ENCODE measurements around the gene ANKRD27.

ANKRD27 gene

GRCh38 chr19:32614916-32615315 lies 60.1 kb downstream of the ANKRD27 start:
- H3K36me3 ChIP-seq (ENCODE audit: control insufficient read depth, low read length) = peaks cover 36% of the 10 kb centered on the region
- no peaks in the 10 kb centered on the region for H3K9me2 ChIP-seq (replicated peaks; ENCODE audit: control insufficient read depth, low read length)

GRCh38 chr19:32613008-32613407 lies 62.0 kb downstream of the ANKRD27 start:
- TF ChIP-seq CTCF (IDR thresholded peaks at IDR 0.05; ENCODE audit: low read depth, low read length, poor library complexity, severe bottlenecking) (no peak), EZH2phosphoT487 (IDR thresholded peaks at IDR 0.05; ENCODE audit: borderline replicate concordance, low read length) (no peak)
- Histone ChIP-seq H3K79me2 (ENCODE audit: control insufficient read depth, low read length) (no peaks in the 10 kb centered on the region), H3K4me2 (ENCODE audit: low read length) (no peak overlapping the region), H3K9me3 (ENCODE audit: control insufficient read depth, insufficient read depth, low read length) (no peaks in the 10 kb centered on the region), H3K9me2 (replicated peaks; ENCODE audit: control insufficient read depth, low read length) (no peaks in the 10 kb centered on the region), H4K20me1 (ENCODE audit: control insufficient read depth, insufficient read depth, low read depth, low read length) (no peaks in the 10 kb centered on the region), H3K27me3 (ENCODE audit: control insufficient read depth, low read length) (no peaks in the 10 kb centered on the region), H3K27ac (ENCODE audit: low read depth, low read length) (no peak overlapping the region), H3K4me1 (ENCODE audit: control insufficient read depth, low read length) (no peaks in the 10 kb centered on the region), H3K4me3 (ENCODE audit: low read length) (no peak overlapping the region), H3F3A (ENCODE audit: control insufficient read depth, insufficient read depth) (no peaks in the 10 kb centered on the region), H3K36me3 (ENCODE audit: control insufficient read depth, low read length) (peaks cover 27% of the 10 kb centered on the region)

More at GRCh38 chr19:32614916-32615315, 60.1 kb downstream of the ANKRD27 start:
- Histone ChIP-seq H3K4me3 (ENCODE audit: low read length) (no peak overlapping the region), H3K27ac (ENCODE audit: low read depth, low read length) (no peak overlapping the region), H3F3A (ENCODE audit: control insufficient read depth, insufficient read depth) (no peaks in the 10 kb centered on the region), H3K4me1 (ENCODE audit: control insufficient read depth, low read length) (no peaks in the 10 kb centered on the region), H3K9me3 (ENCODE audit: control insufficient read depth, insufficient read depth, low read length) (no peaks in the 10 kb centered on the region), H4K20me1 (ENCODE audit: control insufficient read depth, insufficient read depth, low read depth, low read length) (no peaks in the 10 kb centered on the region), H3K79me2 (ENCODE audit: control insufficient read depth, low read length) (no peaks in the 10 kb centered on the region), H3K27me3 (ENCODE audit: control insufficient read depth, low read length) (no peaks in the 10 kb centered on the region), H3K4me2 (ENCODE audit: low read length) (no peak overlapping the region)
- TF ChIP-seq EZH2phosphoT487 (IDR thresholded peaks at IDR 0.05; ENCODE audit: borderline replicate concordance, low read length) (no peak), CTCF (IDR thresholded peaks at IDR 0.05; ENCODE audit: low read depth, low read length, poor library complexity, severe bottlenecking) (no peak)

- H3K4me2 ChIP-seq (ENCODE audit: low read length) = no peak overlapping the region
- TF ChIP-seq EZH2phosphoT487 (IDR thresholded peaks at IDR 0.05; ENCODE audit: borderline replicate concordance, low read length) = no peak
- no peak for TF ChIP-seq CTCF (IDR thresholded peaks at IDR 0.05; ENCODE audit: low read depth, low read length, poor library complexity, severe bottlenecking)
- no peaks in the 10 kb centered on the region for H3K79me2 ChIP-seq (ENCODE audit: control insufficient read depth, low read length)
- H4K20me1 ChIP-seq (ENCODE audit: control insufficient read depth, insufficient read depth, low read depth, low read length) = no peaks in the 10 kb centered on the region
- no peak overlapping the region for H3K4me3 ChIP-seq (ENCODE audit: low read length)
- no peaks in the 10 kb centered on the region for H3K4me1 ChIP-seq (ENCODE audit: control insufficient read depth, low read length)
- H3F3A ChIP-seq (ENCODE audit: control insufficient read depth, insufficient read depth) = no peaks in the 10 kb centered on the region
- H3K27me3 ChIP-seq (ENCODE audit: control insufficient read depth, low read length) = no peaks in the 10 kb centered on the region
- H3K27ac ChIP-seq (ENCODE audit: low read depth, low read length) = no peak overlapping the region
- H3K9me3 ChIP-seq (ENCODE audit: control insufficient read depth, insufficient read depth, low read length) = no peaks in the 10 kb centered on the region
- peaks cover 30% of the 10 kb centered on the region for H3K36me3 ChIP-seq (ENCODE audit: control insufficient read depth, low read length)
- no peaks in the 10 kb centered on the region for H3K9me2 ChIP-seq (replicated peaks; ENCODE audit: control insufficient read depth, low read length)
These were observed 63.8 kb downstream of the ANKRD27 start for GRCh38 chr19:32611161-32611560.

- Histone ChIP-seq H3K9me2 (replicated peaks; ENCODE audit: control insufficient read depth, low read length) (no peaks in the 10 kb centered on the region), H3K27ac (ENCODE audit: low read depth, low read length) (no peak overlapping the region), H3F3A (ENCODE audit: control insufficient read depth, insufficient read depth) (no peaks in the 10 kb centered on the region), H3K4me3 (ENCODE audit: low read length) (no peak overlapping the region), H3K4me2 (ENCODE audit: low read length) (no peak overlapping the region), H3K27me3 (ENCODE audit: control insufficient read depth, low read length) (no peaks in the 10 kb centered on the region), H4K20me1 (ENCODE audit: control insufficient read depth, insufficient read depth, low read depth, low read length) (no peaks in the 10 kb centered on the region), H3K79me2 (ENCODE audit: control insufficient read depth, low read length) (no peaks in the 10 kb centered on the region), H3K36me3 (ENCODE audit: control insufficient read depth, low read length) (peaks cover 28% of the 10 kb centered on the region), H3K4me1 (ENCODE audit: control insufficient read depth, low read length) (no peaks in the 10 kb centered on the region), H3K9me3 (ENCODE audit: control insufficient read depth, insufficient read depth, low read length) (no peaks in the 10 kb centered on the region)
- TF ChIP-seq EZH2phosphoT487 (IDR thresholded peaks at IDR 0.05; ENCODE audit: borderline replicate concordance, low read length) (no peak), CTCF (IDR thresholded peaks at IDR 0.05; ENCODE audit: low read depth, low read length, poor library complexity, severe bottlenecking) (no peak)
These were observed 67.5 kb downstream of the ANKRD27 start for GRCh38 chr19:32607479-32607878.
